ENCODE results near the gene ADAT3.

ADAT3 gene

GRCh38 chr19:1866693-1867348, 38.4 kb upstream of the ADAT3 start:
- peaks cover 30% of the 10 kb centered on the region for H3K79me1 ChIP-seq (replicated peaks; ENCODE audit: low read length, poor library complexity, severe bottlenecking)
- no peak overlapping the region for H3K4ac ChIP-seq (ENCODE audit: low read depth in 1 of 2, low read length in 2 of 2)
- H3K27ac ChIP-seq (ENCODE audit: low read length, poor library complexity, severe bottlenecking), result no peak overlapping the region
- no peak overlapping the region for H4K8ac ChIP-seq (ENCODE audit: low read length)
- no peak overlapping the region for H2AFZ ChIP-seq (ENCODE audit: low read depth, low read length)
- H3K23ac ChIP-seq (ENCODE audit: low read length in 2 of 2), result no peak overlapping the region
- peaks cover 13% of the 10 kb centered on the region for H3K4me1 ChIP-seq (ENCODE audit: control insufficient read depth, insufficient read depth, low read depth, low read length)
- H3K9ac ChIP-seq (ENCODE audit: low read length), result no peak overlapping the region
- H3K4me3 ChIP-seq (ENCODE audit: insufficient read depth in 1 of 2, low read depth in 1 of 2, low read length in 2 of 2), result no peak overlapping the region
- no peak overlapping the region for H2BK12ac ChIP-seq (ENCODE audit: low read length in 2 of 2)
- 98% methylated on average over 8 of the region's 8 CpGs for WGBS
- peaks cover 10 to 21% of the 10 kb centered on the region in 2 experiments for H3K36me3 ChIP-seq (ENCODE audit: control insufficient read depth in 1 of 2, insufficient read depth in 2 of 2, low read depth in 1 of 2, low read length in 2 of 2)
- no peak overlapping the region for H2BK5ac ChIP-seq (ENCODE audit: low read depth, low read length, poor library complexity, severe bottlenecking)
- no peak overlapping the region for H2BK120ac ChIP-seq (ENCODE audit: low read depth, low read length)
- no peak overlapping the region for H3K18ac ChIP-seq (ENCODE audit: low read depth in 1 of 2, low read length in 2 of 2)
- no peak overlapping the region for H2BK15ac ChIP-seq (ENCODE audit: low read depth, poor library complexity, severe bottlenecking)
- no peaks in the 10 kb centered on the region for H3K27me3 ChIP-seq (ENCODE audit: control insufficient read depth in 1 of 2, insufficient read depth in 1 of 2, low read length in 2 of 2)
- no peaks in the 10 kb centered on the region for H3K9me3 ChIP-seq (ENCODE audit: control insufficient read depth, low read length)
- peak overlapping the region; percentile 39 for H4K91ac ChIP-seq (ENCODE audit: low read length)
- H3K14ac ChIP-seq (ENCODE audit: low read length in 2 of 2), result no peak overlapping the region
- no peak overlapping the region for H3K4me2 ChIP-seq (ENCODE audit: low read length, poor library complexity, severe bottlenecking)
- no peak for DNase-seq
- no peak overlapping the region for H2AK5ac ChIP-seq (ENCODE audit: low read length, severe bottlenecking)

GRCh38 chr19:1867349-1867724, 37.9 kb upstream of the ADAT3 start:
- Histone ChIP-seq H3K4me2 (ENCODE audit: low read length, poor library complexity, severe bottlenecking) (no peak overlapping the region), H2AK5ac (ENCODE audit: low read length, severe bottlenecking) (no peak overlapping the region)
- WGBS, result 92% methylated on average over 9 of the region's 9 CpGs

GRCh38 chr19:1868971-1869370, 36.2 kb upstream of the ADAT3 start:
- Histone ChIP-seq H3K36me3 (ENCODE audit: control insufficient read depth in 1 of 2, insufficient read depth in 2 of 2, low read depth in 1 of 2, low read length in 2 of 2) (peaks cover 10 to 40% of the 10 kb centered on the region in 2 experiments), H3K4ac (ENCODE audit: low read depth in 1 of 2, low read length in 2 of 2) (no peak overlapping the region), H3K9ac (ENCODE audit: low read length) (no peak overlapping the region), H3K18ac (ENCODE audit: low read depth in 1 of 2, low read length in 2 of 2) (no peak overlapping the region), H3K4me1 (ENCODE audit: control insufficient read depth, insufficient read depth, low read depth, low read length) (peaks cover 25% of the 10 kb centered on the region), H3K27me3 (ENCODE audit: control insufficient read depth in 1 of 2, insufficient read depth in 1 of 2, low read length in 2 of 2) (no peaks in the 10 kb centered on the region), H2AK5ac (ENCODE audit: low read length, severe bottlenecking) (no peak overlapping the region), H2BK15ac (ENCODE audit: low read depth, poor library complexity, severe bottlenecking) (no peak overlapping the region), H3K9me3 (ENCODE audit: control insufficient read depth, low read length) (no peaks in the 10 kb centered on the region), H3K79me1 (replicated peaks; ENCODE audit: low read length, poor library complexity, severe bottlenecking) (peaks cover 42% of the 10 kb centered on the region), H2BK120ac (ENCODE audit: low read depth, low read length) (no peak overlapping the region), H3K14ac (ENCODE audit: low read length in 2 of 2) (no peak overlapping the region), H2AFZ (ENCODE audit: low read depth, low read length) (no peak overlapping the region), H4K91ac (ENCODE audit: low read length) (no peak overlapping the region), H2BK5ac (ENCODE audit: low read depth, low read length, poor library complexity, severe bottlenecking) (no peak overlapping the region), H3K23ac (ENCODE audit: low read length in 2 of 2) (no peak overlapping the region), H4K8ac (ENCODE audit: low read length) (no peak overlapping the region), H3K4me3 (ENCODE audit: insufficient read depth in 1 of 2, low read depth in 1 of 2, low read length in 2 of 2) (no peak overlapping the region), H3K27ac (ENCODE audit: low read length, poor library complexity, severe bottlenecking) (no peak overlapping the region), H3K4me2 (ENCODE audit: low read length, poor library complexity, severe bottlenecking) (no peak overlapping the region), H2BK12ac (ENCODE audit: low read length in 2 of 2) (no peak overlapping the region)
- WGBS, result 92% methylated on average over 7 of the region's 7 CpGs
- no peak for DNase-seq

More at GRCh38 chr19:1867349-1867724, 37.9 kb upstream of the ADAT3 start:
- H2BK5ac ChIP-seq (ENCODE audit: low read depth, low read length, poor library complexity, severe bottlenecking), result no peak overlapping the region
- no peak overlapping the region for H3K9ac ChIP-seq (ENCODE audit: low read length)
- H3K4me3 ChIP-seq (ENCODE audit: insufficient read depth in 1 of 2, low read depth in 1 of 2, low read length in 2 of 2), result no peak overlapping the region
- H3K79me1 ChIP-seq (replicated peaks; ENCODE audit: low read length, poor library complexity, severe bottlenecking), result peaks cover 31% of the 10 kb centered on the region
- no peak overlapping the region for H3K4ac ChIP-seq (ENCODE audit: low read depth in 1 of 2, low read length in 2 of 2)
- peak overlapping the region; percentile 39 for H4K91ac ChIP-seq (ENCODE audit: low read length)
- no peak overlapping the region for H3K14ac ChIP-seq (ENCODE audit: low read length in 2 of 2)
- DNase-seq, result no peak
- H3K36me3 ChIP-seq (ENCODE audit: control insufficient read depth in 1 of 2, insufficient read depth in 2 of 2, low read depth in 1 of 2, low read length in 2 of 2), result peaks cover 10 to 24% of the 10 kb centered on the region in 2 experiments
- H3K23ac ChIP-seq (ENCODE audit: low read length in 2 of 2), result no peak overlapping the region
- H3K9me3 ChIP-seq (ENCODE audit: control insufficient read depth, low read length), result no peaks in the 10 kb centered on the region
- no peak overlapping the region for H2BK15ac ChIP-seq (ENCODE audit: low read depth, poor library complexity, severe bottlenecking)
- H3K27me3 ChIP-seq (ENCODE audit: control insufficient read depth in 1 of 2, insufficient read depth in 1 of 2, low read length in 2 of 2), result no peaks in the 10 kb centered on the region
- H2BK120ac ChIP-seq (ENCODE audit: low read depth, low read length), result no peak overlapping the region
- H2BK12ac ChIP-seq (ENCODE audit: low read length in 2 of 2), result no peak overlapping the region
- no peak overlapping the region for H3K18ac ChIP-seq (ENCODE audit: low read depth in 1 of 2, low read length in 2 of 2)
- no peak overlapping the region for H3K27ac ChIP-seq (ENCODE audit: low read length, poor library complexity, severe bottlenecking)
- H3K4me1 ChIP-seq (ENCODE audit: control insufficient read depth, insufficient read depth, low read depth, low read length), result peaks cover 13% of the 10 kb centered on the region
- no peak overlapping the region for H4K8ac ChIP-seq (ENCODE audit: low read length)
- H2AFZ ChIP-seq (ENCODE audit: low read depth, low read length), result no peak overlapping the region

- Histone ChIP-seq H3K23ac (ENCODE audit: low read length in 2 of 2) (peak overlapping the region in 1 of 2 experiments; percentile 79), H2AK5ac (ENCODE audit: low read length, severe bottlenecking) (no peak overlapping the region)
Measured at GRCh38 chr19:1871140-1871597, 34.0 kb upstream of the ADAT3 start.

More at GRCh38 chr19:1871140-1871597, 34.0 kb upstream of the ADAT3 start:
- H2AFZ ChIP-seq (ENCODE audit: low read depth, low read length), result no peak overlapping the region
- no peak overlapping the region for H2BK120ac ChIP-seq (ENCODE audit: low read depth, low read length)
- peaks cover 17% of the 10 kb centered on the region for H3K4me1 ChIP-seq (ENCODE audit: control insufficient read depth, insufficient read depth, low read depth, low read length)
- H3K4me2 ChIP-seq (ENCODE audit: low read length, poor library complexity, severe bottlenecking), result no peak overlapping the region
- no peak overlapping the region for H3K18ac ChIP-seq (ENCODE audit: low read depth in 1 of 2, low read length in 2 of 2)
- no peaks in the 10 kb centered on the region for H3K27me3 ChIP-seq (ENCODE audit: control insufficient read depth in 1 of 2, insufficient read depth in 1 of 2, low read length in 2 of 2)
- H3K9ac ChIP-seq (ENCODE audit: low read length), result no peak overlapping the region
- H4K8ac ChIP-seq (ENCODE audit: low read length), result no peak overlapping the region
- H3K79me1 ChIP-seq (replicated peaks; ENCODE audit: low read length, poor library complexity, severe bottlenecking), result peaks cover 33% of the 10 kb centered on the region
- H3K4me3 ChIP-seq (ENCODE audit: insufficient read depth in 1 of 2, low read depth in 1 of 2, low read length in 2 of 2), result no peak overlapping the region
- H3K27ac ChIP-seq (ENCODE audit: low read length, poor library complexity, severe bottlenecking), result no peak overlapping the region
- DNase-seq, result no peak
- no peak overlapping the region for H4K91ac ChIP-seq (ENCODE audit: low read length)
- H3K9me3 ChIP-seq (ENCODE audit: control insufficient read depth, low read length), result no peaks in the 10 kb centered on the region
- no peak overlapping the region for H3K14ac ChIP-seq (ENCODE audit: low read length in 2 of 2)
- 88% methylated on average over 13 of the region's 15 CpGs for WGBS
- no peak overlapping the region for H2BK15ac ChIP-seq (ENCODE audit: low read depth, poor library complexity, severe bottlenecking)
- peaks cover 10 to 40% of the 10 kb centered on the region in 2 experiments for H3K36me3 ChIP-seq (ENCODE audit: control insufficient read depth in 1 of 2, insufficient read depth in 2 of 2, low read depth in 1 of 2, low read length in 2 of 2)
- no peak overlapping the region for H2BK5ac ChIP-seq (ENCODE audit: low read depth, low read length, poor library complexity, severe bottlenecking)
- no peak overlapping the region for H2BK12ac ChIP-seq (ENCODE audit: low read length in 2 of 2)
- no peak overlapping the region for H3K4ac ChIP-seq (ENCODE audit: low read depth in 1 of 2, low read length in 2 of 2)

Data from mesenchymal stem cell (in vitro differentiated cells and primary cell).